SK-N-SH (cell line): Measurements from ENCODE around the gene CHL1. TPM values are rescaled to one million over a fixed set of nuclear protein-coding genes. Genes with fewer than 3 reads are reported as not detected.

ENCODE experiments used
- CTCF ChIA-PET: fragments of 300-600, 350-600 bp; formaldehyde crosslinking; extraction: SDS; loops from one replicate; lab custom pipeline; 2021; lab: Yijun Ruan, JAX
- POLR2A ChIA-PET: fragments of 350-600 bp; sonication (Branson Sonifier 250); formaldehyde crosslinking; extraction: SDS; loops from one replicate; lab custom pipeline; 2020; ENCODE audit warnings: antibody characterized with exemption, inconsistent platforms; lab: Yijun Ruan, JAX
- DNase-seq: peaks from one replicate; pipeline ENCODE4 v3.0.0; 2012
- H2AFZ ChIP-seq: fragments of 200-600 bp; sonication (generic); 2 replicates; pipeline ENCODE4 v1.8.1; 2016; ENCODE audit warnings: antibody characterized with exemption, mild to moderate bottlenecking, low read depth
- H3F3A ChIP-seq: fragments of 200-600 bp; sonication (generic); replicated peaks from 2 replicates; pipeline ENCODE3; 2016; ENCODE audit warnings: antibody characterized with exemption, mild to moderate bottlenecking; ENCODE audit not compliant: insufficient read depth
- H3K27ac ChIP-seq, 2 experiments: fragments of 200-500 bp in 1 of 2; fragments of 200-600 bp in 1 of 2; sonication (Bioruptor generic) in 1 of 2; sonication (generic), shearing (Covaris generic) in 1 of 2; 2 replicates each; pipeline versions ENCODE4 v1.5.1 to v1.6.1; 2014 to 2016; ENCODE audit warnings: low read depth in 2 of 2, inconsistent platforms in 1 of 2, low read length in 1 of 2, mild to moderate bottlenecking in 1 of 2, mixed read lengths in 1 of 2
- H3K27me3 ChIP-seq: fragments of 200-600 bp; sonication (generic), shearing (Covaris generic); 2 replicates; pipeline ENCODE4 v1.6.1; 2016; ENCODE audit warnings: mixed run types; ENCODE audit not compliant: insufficient read depth
- H3K36me3 ChIP-seq, 2 experiments: fragments of 200-500 bp in 1 of 2; fragments of 200-600 bp in 1 of 2; sonication (Bioruptor generic) in 1 of 2; sonication (generic) in 1 of 2; replicated peaks in 1 of 2; 2 replicates each; pipeline versions ENCODE3 to v1.5.1; 2014 to 2016; ENCODE audit warnings: low read length in 1 of 2, mild to moderate bottlenecking in 1 of 2; ENCODE audit not compliant: insufficient read depth in 2 of 2, control insufficient read depth in 1 of 2
- H3K4me1 ChIP-seq, 2 experiments: fragments of 200-500 bp in 1 of 2; fragments of 200-600 bp in 1 of 2; sonication (Bioruptor generic) in 1 of 2; sonication (generic), shearing (Covaris generic) in 1 of 2; 2 replicates each; pipeline versions ENCODE4 v1.5.1 to v1.6.1; 2014 to 2016; ENCODE audit warnings: low read depth in 1 of 2, low read length in 1 of 2, mixed run types in 1 of 2; ENCODE audit not compliant: insufficient read depth in 2 of 2, control insufficient read depth in 1 of 2
- H3K4me2 ChIP-seq: fragments of 200-600 bp; sonication (generic), shearing (Covaris generic); 2 replicates; pipeline ENCODE4 v1.6.1; 2017; ENCODE audit warnings: mixed run types
- H3K4me3 ChIP-seq, 2 experiments: fragments of 200-500 bp in 1 of 2; fragments of 200-600 bp in 1 of 2; sonication (Bioruptor generic) in 1 of 2; sonication (generic), shearing (Covaris generic) in 1 of 2; 2 replicates each; pipeline versions ENCODE4 v1.5.1 to v1.8.1; 2014 to 2016; ENCODE audit warnings: low read depth in 2 of 2, inconsistent platforms in 1 of 2, low read length in 1 of 2, mild to moderate bottlenecking in 1 of 2, mixed read lengths in 1 of 2, moderate library complexity in 1 of 2
- H3K79me2 ChIP-seq: fragments of 200-600 bp; sonication (generic); 2 replicates; pipeline ENCODE4 v1.8.1; 2017; ENCODE audit warnings: mild to moderate bottlenecking; ENCODE audit not compliant: insufficient read depth
- H3K9ac ChIP-seq: fragments of 200-600 bp; sonication (generic); 2 replicates; pipeline ENCODE4 v1.6.1; 2017; ENCODE audit warnings: mixed run types
- H3K9me2 ChIP-seq: fragments of 200-600 bp; sonication (generic); 2 replicates; pipeline ENCODE4 v1.6.1; 2017; ENCODE audit warnings: mixed run types
- H3K9me3 ChIP-seq: fragments of 200-600 bp; sonication (generic); 2 replicates; pipeline ENCODE4 v1.6.1; 2017; ENCODE audit warnings: mixed run types, mild to moderate bottlenecking, moderate library complexity
- H4K20me1 ChIP-seq: fragments of 200-600 bp; sonication (generic); 2 replicates; pipeline ENCODE4 v1.6.1; 2017; ENCODE audit warnings: mild to moderate bottlenecking, mixed run types; ENCODE audit not compliant: insufficient read depth
- CHD2 ChIP-seq: fragments of 150-350 bp; IDR thresholded peaks from 2 replicates; pipeline ENCODE4 v1.6.1; 2018; ENCODE audit warnings: low read length; ENCODE audit not compliant: partially characterized antibody
- CTCF ChIP-seq: fragments of 200-600 bp; sonication (generic); IDR thresholded peaks from 2 replicates; pipeline ENCODE4 v1.6.1; 2017; ENCODE audit warnings: antibody characterized with exemption, mild to moderate bottlenecking, moderate library complexity
- FOSL2 ChIP-seq: IDR thresholded peaks from 2 replicates; pipeline ENCODE4 v1.4.0; 2012; ENCODE audit warnings: low read depth, mild to moderate bottlenecking, moderate library complexity, borderline replicate concordance
- FOXM1 ChIP-seq: IDR thresholded peaks from 2 replicates; pipeline ENCODE4 v1.4.0; 2012; ENCODE audit warnings: low read depth, mild to moderate bottlenecking
- GATA2 ChIP-seq: sonication (generic); formaldehyde crosslinking; IDR thresholded peaks from 2 replicates; pipeline ENCODE4 v1.5.0; 2020; ENCODE audit warnings: mild to moderate bottlenecking, missing genetic modification reagents
- IRF3 ChIP-seq: fragments of 150-350 bp; IDR thresholded peaks from 2 replicates; pipeline ENCODE4 v1.6.1; 2016; ENCODE audit warnings: mild to moderate bottlenecking, low read depth, low read length
- MAX ChIP-seq: IDR thresholded peaks from 2 replicates; pipeline ENCODE4 v1.4.0; 2012; ENCODE audit warnings: low read depth
- MEF2A ChIP-seq: IDR thresholded peaks from 2 replicates; pipeline ENCODE4 v1.4.0; 2012; ENCODE audit warnings: low read depth, borderline replicate concordance
- MXI1 ChIP-seq: IDR thresholded peaks from 2 replicates; pipeline ENCODE4 v1.6.1; 2012; ENCODE audit warnings: mild to moderate bottlenecking, low read depth, low read length, improper control_type of control experiment
- NFIC ChIP-seq: IDR thresholded peaks from 2 replicates; pipeline ENCODE4 v1.4.0; 2012; ENCODE audit warnings: borderline replicate concordance
- RAD21 ChIP-seq: IDR thresholded peaks from 2 replicates; pipeline ENCODE4 v1.6.1; 2012; ENCODE audit warnings: mild to moderate bottlenecking, low read length
- REST ChIP-seq: IDR thresholded peaks from 2 replicates; pipeline ENCODE4 v1.6.1; 2012; ENCODE audit warnings: mild to moderate bottlenecking, low read depth, low read length, moderate library complexity
- TAF1 ChIP-seq: IDR thresholded peaks from 2 replicates; pipeline ENCODE4 v1.6.1; 2012; ENCODE audit warnings: low read depth, mild to moderate bottlenecking, low read length, moderate library complexity, borderline replicate concordance
- TCF12 ChIP-seq: IDR thresholded peaks from 2 replicates; pipeline ENCODE4 v1.4.0; 2012
- USF1 ChIP-seq: IDR thresholded peaks from 2 replicates; pipeline ENCODE4 v1.4.0; 2012; ENCODE audit warnings: low read depth, borderline replicate concordance
- ZBTB33 ChIP-seq: IDR thresholded peaks from 2 replicates; pipeline ENCODE4 v1.4.0; 2012; ENCODE audit warnings: low read depth, borderline replicate concordance
- WGBS: methylation state at CpG from one replicate; pipeline ENCODE4 v1.1.6; 2017; ENCODE audit warnings: low lambda C conversion rate; 5-methylcytosine and 5-hydroxymethylcytosine counted together
- polyA plus RNA-seq, 3 experiments: library from polyadenylated mRNA; depleted of rRNA; stranded (reverse); fragments of >200 nt; gene quantifications; 2 replicates each; pipeline ENCODE4 v1.2.3, GENCODE V29; 2012

CHL1 gene
- polyA plus RNA-seq, 1 of the 3 experiments (the other 2 are of a cell fraction): not detected

GRCh38 chr3:267101-267500 lies 70.5 kb downstream of the CHL1 start:
- Histone ChIP-seq H3K4me1 (no peaks in the 10 kb centered on the region; a peak in 1 of 4 replicates), H4K20me1 (no peaks in the 10 kb centered on the region), H3K27me3 (no peaks in the 10 kb centered on the region), H3K9ac (no peak overlapping the region), H3K9me3 (no peaks in the 10 kb centered on the region), H3K79me2 (no peaks in the 10 kb centered on the region), H3K9me2 (no peaks in the 10 kb centered on the region), H2AFZ (no peak overlapping the region), H3K4me3 (no peak overlapping the region), H3K4me2 (no peak overlapping the region), H3K27ac (no peak overlapping the region), H3K36me3 (no peaks in the 10 kb centered on the region), H3F3A (no peaks in the 10 kb centered on the region)
- ChIA-PET CTCF (interaction anchor here (1.3 kb wide), 1 partner anchor 224 kb away, joined by 4 read pairs; no protein-coding TSS in a partner anchor), POLR2A (no interaction called here)
- WGBS: 55% methylated on average over 1 of the region's 1 CpG
- TF ChIP-seq FOSL2: no peak
- no peak for TF ChIP-seq IRF3
- TF ChIP-seq MXI1: no peak
- no peak for TF ChIP-seq RAD21
- no peak for TF ChIP-seq CHD2
- no peak for TF ChIP-seq NFIC
- TF ChIP-seq GATA2: no peak
- TF ChIP-seq TAF1: no peak
- no peak for TF ChIP-seq MEF2A
- no peak for TF ChIP-seq REST
- no peak for TF ChIP-seq USF1
- no peak for DNase-seq

GRCh38 chr3:270688-271087 lies 74.1 kb downstream of the CHL1 start:
- CTCF ChIA-PET: no interaction called here
- TF ChIP-seq MEF2A (no peak), ZBTB33 (no peak), TCF12 (no peak), CTCF (no peak), FOXM1 (no peak), MAX (no peak)
- TF ChIP-seq, all 33 proteins: peak for 0
- DNase-seq: no peak
- H3K9ac ChIP-seq: no peak overlapping the region
- no peaks in the 10 kb centered on the region for H3F3A ChIP-seq
- H2AFZ ChIP-seq: no peak overlapping the region
- no peaks in the 10 kb centered on the region for H3K9me2 ChIP-seq
- POLR2A ChIA-PET: no interaction called here
- no peak overlapping the region for H3K27ac ChIP-seq
- H3K79me2 ChIP-seq: no peaks in the 10 kb centered on the region
- H3K9me3 ChIP-seq: no peaks in the 10 kb centered on the region
- H3K27me3 ChIP-seq: no peaks in the 10 kb centered on the region
- no peaks in the 10 kb centered on the region for H3K36me3 ChIP-seq
- H3K4me2 ChIP-seq: no peak overlapping the region
- no peaks in the 10 kb centered on the region for H4K20me1 ChIP-seq
- 50% methylated on average over 2 of the region's 2 CpGs for WGBS
- H3K4me1 ChIP-seq: no peaks in the 10 kb centered on the region
- H3K4me3 ChIP-seq: no peak overlapping the region
